ENCODE results near the gene FCSK. TPM values are rescaled to one million over a fixed set of nuclear protein-coding genes. Genes with fewer than 3 reads are reported as not detected.

FCSK gene
- total and polyA plus RNA-seq, 2 of the 8 experiments (the other 6 are each of a cell fraction or from before 2014, with no cell fraction given): 4.6 to 5.1 TPM

- no peak overlapping the region for H4K8ac ChIP-seq (ENCODE audit: extremely low read depth, insufficient read depth, low read length)
- WGBS, 2 experiments (ENCODE audit: extremely low coverage in 1 of 2, insufficient coverage in 1 of 2, insufficient read length in 1 of 2, insufficient replicate concordance in 2 of 2, low coverage in 1 of 2, low lambda C conversion rate in 2 of 2, missing lambda C conversion rate in 1 of 2): 95% methylated on average over 9 of the region's 9 CpGs; no CpG with 5 or more reads in 1 of the 2 experiments
- H3K79me1 ChIP-seq (ENCODE audit: low read depth, low read length): no peaks in the 10 kb centered on the region
- H3K79me2 ChIP-seq (ENCODE audit: control insufficient read depth in 1 of 2, insufficient read depth in 2 of 2, low read length in 2 of 2): no peaks in the 10 kb centered on the region
- no peak overlapping the region for H2BK20ac ChIP-seq (ENCODE audit: low read length)
- FAIRE-seq (no peak), DNase-seq (ENCODE audit: low read depth in 1 of 2, low spot score in 2 of 2) (no peak)
- H3K4me2 ChIP-seq (ENCODE audit: insufficient read depth in 1 of 2, low read depth in 2 of 2, low read length in 2 of 2): no peak overlapping the region
- H4K20me1 ChIP-seq (replicated peaks in 1 of 2; ENCODE audit: control insufficient read depth in 1 of 2, insufficient read depth in 2 of 2, low read length in 2 of 2): no peaks in the 10 kb centered on the region
- H2AK5ac ChIP-seq (ENCODE audit: low read depth, low read length): no peak overlapping the region
- H3K23me2 ChIP-seq (ENCODE audit: low read depth, low read length): no peaks in the 10 kb centered on the region
- ChIA-PET CTCF (ENCODE audit: partially characterized antibody) (interaction anchor here (0.6 to 2.6 kb wide), 10 partner anchors 10 to 159 kb away, joined by 3 to 13 read pairs (median 4); partner anchors contain the start of gene COG4), POLR2A (ENCODE audit: partially characterized antibody) (interaction anchor here (0.9 to 1.4 kb wide), 3 partner anchors 27 to 103 kb away, joined by 3 read pairs; no protein-coding TSS in a partner anchor)
- no peak overlapping the region for H3K4me3 ChIP-seq (ENCODE audit: extremely low read depth in 1 of 4, insufficient read depth in 2 of 4, low read depth in 3 of 4, low read length in 4 of 4)
- no peak overlapping the region for H2BK12ac ChIP-seq (ENCODE audit: low read depth, low read length)
- H3K4me1 ChIP-seq (replicated peaks in 1 of 4; ENCODE audit: control insufficient read depth in 3 of 4, insufficient read depth in 4 of 4, low read length in 3 of 4): no peaks in the 10 kb centered on the region
- H3K23ac ChIP-seq (ENCODE audit: insufficient read length): no peak overlapping the region
- H2BK120ac ChIP-seq (replicated peaks; ENCODE audit: low read depth, low read length): no peak overlapping the region
- H2BK15ac ChIP-seq (ENCODE audit: low read length): no peak overlapping the region
- H4K5ac ChIP-seq (ENCODE audit: insufficient read length, low read depth, low read length): no peak overlapping the region
- H3K27me3 ChIP-seq (replicated peaks in 1 of 4; ENCODE audit: control insufficient read depth in 3 of 4, extremely low read depth in 1 of 4, insufficient read depth in 3 of 4, low read length in 3 of 4): no peaks in the 10 kb centered on the region
- no peak overlapping the region for H3K18ac ChIP-seq (ENCODE audit: extremely low read depth, low read length)
- H3K56ac ChIP-seq (replicated peaks; ENCODE audit: insufficient read length, low read depth, low read length): no peak overlapping the region
- peaks cover 4 to 33% (median 15%) of the 10 kb centered on the region in 4 experiments; a peak in 6 of 8 replicates for H3K36me3 ChIP-seq (ENCODE audit: control insufficient read depth in 2 of 4, insufficient read depth in 4 of 4, low read length in 3 of 4)
- H2BK5ac ChIP-seq (ENCODE audit: low read depth, low read length): no peak overlapping the region
- no peak overlapping the region for H3K4ac ChIP-seq (replicated peaks; ENCODE audit: insufficient read length, low read depth, low read length)
- H3K9me3 ChIP-seq (ENCODE audit: insufficient read depth in 2 of 2, low read depth in 1 of 2, low read length in 1 of 2): no peaks in the 10 kb centered on the region
- H3K9ac ChIP-seq (replicated peaks in 1 of 4; ENCODE audit: extremely low read depth in 1 of 4, low read depth in 3 of 4, low read length in 3 of 4): no peak overlapping the region
- no peak overlapping the region for H3K27ac ChIP-seq (ENCODE audit: low read depth, low read length)
- H4K91ac ChIP-seq (replicated peaks; ENCODE audit: insufficient read length, low read length): no peak overlapping the region
- no peak overlapping the region for H3K14ac ChIP-seq (ENCODE audit: insufficient read length)
- TF ChIP-seq TAF7 (optimal IDR thresholded peaks at IDR 0.05; ENCODE audit: borderline replicate concordance, low read depth, low read length): no peak
- no peak for TF ChIP-seq TEAD4 (IDR thresholded peaks at IDR 0.05; ENCODE audit: low read depth, low read length)
- TF ChIP-seq HDAC6 (IDR thresholded peaks at IDR 0.05; ENCODE audit: low read depth, low read length): no peak
- no peak for TF ChIP-seq RXRA (IDR thresholded peaks at IDR 0.05; ENCODE audit: insufficient read depth, low read depth, low read length)
- TF ChIP-seq CTCF (IDR thresholded peaks at IDR 0.05; ENCODE audit: control extremely low read depth in 1 of 3, insufficient read depth in 1 of 3, low read depth in 1 of 3, low read length in 3 of 3): no peak
- no peak for TF ChIP-seq NRF1 (IDR thresholded peaks at IDR 0.05; ENCODE audit: low read depth, low read length)
- H2AFZ ChIP-seq (ENCODE audit: low read length): no peak overlapping the region
Measured at GRCh38 chr16:70495425-70496182, 41.2 kb downstream of the FCSK start.
